NCI-H82 treated with DMSO at 0.1 percent for 48 hours (cell line): ENCODE data around the gene MDN1.
"Not testable (repeated sequence)": the region's sequence is repeated elsewhere in the genome, so short reads cannot be mapped to it uniquely, and the experiment has no call there.

Experiments
- DNase-seq: peaks from one replicate; lab custom pipeline; 2025; ENCODE audit not compliant: unreplicated experiment; lab: John Stamatoyannopoulos, UW

Gene MDN1, protein sequence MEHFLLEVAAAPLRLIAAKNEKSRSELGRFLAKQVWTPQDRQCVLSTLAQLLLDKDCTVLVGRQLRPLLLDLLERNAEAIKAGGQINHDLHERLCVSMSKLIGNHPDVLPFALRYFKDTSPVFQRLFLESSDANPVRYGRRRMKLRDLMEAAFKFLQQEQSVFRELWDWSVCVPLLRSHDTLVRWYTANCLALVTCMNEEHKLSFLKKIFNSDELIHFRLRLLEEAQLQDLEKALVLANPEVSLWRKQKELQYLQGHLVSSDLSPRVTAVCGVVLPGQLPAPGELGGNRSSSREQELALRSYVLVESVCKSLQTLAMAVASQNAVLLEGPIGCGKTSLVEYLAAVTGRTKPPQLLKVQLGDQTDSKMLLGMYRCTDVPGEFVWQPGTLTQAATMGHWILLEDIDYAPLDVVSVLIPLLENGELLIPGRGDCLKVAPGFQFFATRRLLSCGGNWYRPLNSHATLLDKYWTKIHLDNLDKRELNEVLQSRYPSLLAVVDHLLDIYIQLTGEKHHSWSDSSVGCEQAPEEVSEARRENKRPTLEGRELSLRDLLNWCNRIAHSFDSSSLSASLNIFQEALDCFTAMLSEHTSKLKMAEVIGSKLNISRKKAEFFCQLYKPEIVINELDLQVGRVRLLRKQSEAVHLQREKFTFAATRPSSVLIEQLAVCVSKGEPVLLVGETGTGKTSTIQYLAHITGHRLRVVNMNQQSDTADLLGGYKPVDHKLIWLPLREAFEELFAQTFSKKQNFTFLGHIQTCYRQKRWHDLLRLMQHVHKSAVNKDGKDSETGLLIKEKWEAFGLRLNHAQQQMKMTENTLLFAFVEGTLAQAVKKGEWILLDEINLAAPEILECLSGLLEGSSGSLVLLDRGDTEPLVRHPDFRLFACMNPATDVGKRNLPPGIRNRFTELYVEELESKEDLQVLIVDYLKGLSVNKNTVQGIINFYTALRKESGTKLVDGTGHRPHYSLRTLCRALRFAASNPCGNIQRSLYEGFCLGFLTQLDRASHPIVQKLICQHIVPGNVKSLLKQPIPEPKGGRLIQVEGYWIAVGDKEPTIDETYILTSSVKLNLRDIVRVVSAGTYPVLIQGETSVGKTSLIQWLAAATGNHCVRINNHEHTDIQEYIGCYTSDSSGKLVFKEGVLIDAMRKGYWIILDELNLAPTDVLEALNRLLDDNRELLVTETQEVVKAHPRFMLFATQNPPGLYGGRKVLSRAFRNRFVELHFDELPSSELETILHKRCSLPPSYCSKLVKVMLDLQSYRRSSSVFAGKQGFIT (N-terminal part only)

GRCh38 chr6:89819336-89820130 is at the start of gene MDN1:
Gene MDN1 (minus strand): TSS chr6:89819794. CDS start chr6:89819607, 187 bp downstream.
- peak; percentile 68 for DNase-seq

GRCh38 chr6:89866024-89866678 is 46.6 kb upstream of the MDN1 start:
- no peak for DNase-seq

DNA sequence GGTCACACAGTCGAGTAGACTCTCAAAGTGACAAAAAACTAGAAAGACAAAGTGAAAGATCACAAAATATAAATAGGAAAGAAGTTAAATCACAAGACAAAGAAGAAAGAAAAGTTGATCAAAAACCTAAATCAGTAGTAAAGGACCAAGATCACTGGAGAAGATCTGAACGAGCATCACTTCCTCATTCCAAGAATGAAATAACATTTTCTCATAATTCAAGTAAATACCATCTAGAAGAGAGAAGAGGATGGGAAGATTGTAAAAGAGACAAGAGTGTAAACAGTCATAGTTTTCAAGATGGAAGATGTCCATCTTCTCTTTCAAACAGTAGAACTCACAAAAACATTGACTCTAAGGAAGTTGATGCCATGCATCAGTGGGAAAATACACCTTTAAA is 43.1 kb upstream of the MDN1 start:
- no peak for DNase-seq

DNA sequence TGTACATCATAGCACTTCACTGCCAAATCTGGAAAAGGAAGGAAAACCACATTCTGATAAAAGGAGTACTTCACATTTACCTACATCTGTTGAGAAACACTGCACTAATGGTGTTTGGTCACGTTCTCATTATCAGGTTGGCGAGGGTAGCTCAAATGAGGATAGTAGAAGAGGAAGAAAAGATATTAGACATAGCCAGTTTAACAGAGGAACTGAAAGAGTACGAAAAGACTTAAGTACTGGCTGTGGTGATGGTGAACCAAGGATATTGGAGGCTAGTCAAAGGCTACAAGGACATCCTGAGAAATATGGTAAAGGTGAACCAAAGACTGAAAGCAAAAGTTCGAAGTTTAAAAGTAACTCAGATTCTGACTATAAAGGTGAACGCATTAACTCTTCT is 42.7 kb upstream of the MDN1 start:
- no peak for DNase-seq

GRCh38 chr6:89859744-89860143 is 40.1 kb upstream of the MDN1 start:
- DNase-seq: no peak

GRCh38 chr6:89858041-89858440 is 38.4 kb upstream of the MDN1 start:
- DNase-seq: no peak

DNA sequence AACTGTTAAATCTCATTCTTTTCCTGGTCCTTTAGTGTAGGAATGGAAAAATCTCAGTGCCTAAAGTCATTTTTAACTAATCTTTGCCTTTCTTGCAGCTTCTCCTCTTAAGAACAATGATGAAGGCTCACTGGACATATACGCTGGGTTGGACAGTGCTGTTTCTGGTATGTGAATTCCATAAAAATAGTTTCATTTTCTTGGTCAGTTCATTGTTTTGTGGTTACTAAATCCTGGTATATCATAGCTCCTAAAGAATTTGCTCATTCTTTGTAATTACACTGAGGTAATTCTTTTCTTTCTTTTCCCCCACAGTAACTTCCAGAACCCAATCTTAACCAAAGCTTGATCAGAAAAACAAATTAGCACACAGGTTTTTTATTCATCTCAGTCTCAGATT is 33.5 kb upstream of the MDN1 start:
- DNase-seq: no peak

DNA sequence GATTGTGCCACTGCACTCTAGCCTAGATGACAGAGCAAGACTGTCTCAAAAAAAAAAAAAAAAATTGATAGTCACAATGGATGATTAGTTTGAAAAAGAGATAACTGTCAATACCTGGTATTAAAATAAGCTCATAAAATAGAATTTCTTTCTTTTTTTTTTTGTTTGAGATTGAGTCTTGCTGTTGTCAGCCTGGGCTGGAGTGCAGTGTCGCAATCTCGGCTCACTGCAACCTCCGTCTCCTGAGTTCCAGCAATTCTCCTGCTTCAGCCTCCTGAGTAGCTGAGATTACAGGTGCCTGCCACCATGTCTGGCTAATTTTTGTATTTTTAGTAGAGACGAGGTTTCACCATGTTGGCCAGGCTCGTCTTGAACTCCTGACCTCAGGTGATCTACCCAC is 27.9 kb upstream of the MDN1 start:
- DNase-seq: not testable (repeated sequence)

GRCh38 chr6:89843070-89843469 is 23.5 kb upstream of the MDN1 start:
- DNase-seq: no peak

GRCh38 chr6:89842228-89842627 is 22.6 kb upstream of the MDN1 start:
- no peak for DNase-seq

- DNase-seq: no peak
Observed at GRCh38 chr6:89840538-89840937, 20.9 kb upstream of the MDN1 start.

- no peak for DNase-seq
Observed at GRCh38 chr6:89836639-89837222, 17.1 kb upstream of the MDN1 start.

DNA sequence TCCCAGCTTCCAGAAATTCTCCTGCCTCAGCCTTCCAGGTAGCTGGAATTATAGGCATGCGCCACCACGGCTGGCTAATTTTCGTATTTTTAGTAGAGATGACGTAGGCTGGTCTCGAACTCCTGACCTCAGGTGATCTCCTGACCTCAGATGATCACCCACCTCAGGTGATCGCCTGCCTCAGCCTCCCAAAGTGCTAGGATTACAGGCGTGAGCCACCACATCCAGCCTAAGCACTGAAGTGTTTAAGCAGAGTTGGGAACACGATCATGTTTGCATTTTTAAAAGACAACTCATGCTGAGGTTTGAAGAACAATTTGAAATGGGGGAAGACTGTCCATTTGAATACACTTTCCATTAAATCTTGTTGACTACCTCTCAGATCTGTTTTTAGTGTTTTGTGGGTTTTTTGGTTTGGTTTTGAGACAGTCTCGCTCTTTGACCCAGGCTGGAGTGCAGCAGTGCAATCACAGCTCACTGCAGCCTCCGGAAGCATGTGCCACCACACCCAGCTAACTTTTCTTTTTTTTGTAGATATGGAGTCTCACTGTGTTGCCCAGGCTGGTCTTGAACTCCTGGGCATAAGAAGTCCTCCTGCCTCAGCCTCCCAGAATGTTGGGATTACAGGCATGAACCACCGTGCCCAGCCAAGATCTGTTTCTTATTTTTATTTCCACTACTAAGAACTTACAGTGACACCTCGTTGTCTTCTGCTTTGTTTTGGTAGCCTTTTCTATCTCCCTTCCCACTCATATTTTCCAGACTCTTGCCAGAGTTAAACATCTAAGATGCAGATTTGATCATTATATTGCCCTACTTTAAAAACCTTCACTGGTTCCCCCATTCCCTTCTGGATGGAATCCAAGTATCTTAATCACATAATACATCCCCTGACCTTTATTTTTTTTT is 15.5 kb upstream of the MDN1 start:
- no peak for DNase-seq

- peak; percentile 5 for DNase-seq
Observed at GRCh38 chr6:89830170-89830809, 10.7 kb upstream of the MDN1 start.

- peak; percentile 99 for DNase-seq
Observed at GRCh38 chr6:89829472-89830169, 10.0 kb upstream of the MDN1 start, which contains the start of gene CASP8AP2. Gene CASP8AP2 (plus strand): TSS chr6:89829880.

- DNase-seq: peak; percentile 73
Observed at GRCh38 chr6:89828988-89829471, 9.4 kb upstream of the MDN1 start.

GRCh38 chr6:89828475-89828987 is 8.9 kb upstream of the MDN1 start:
- not testable (repeated sequence) for DNase-seq
